CD4-positive, alpha-beta T cell (primary cell): ENCODE results near the gene ANKH. TPM values are rescaled to one million over a fixed set of nuclear protein-coding genes. Genes with fewer than 3 reads are reported as not detected.

ENCODE experiments used
- ATAC-seq: fragments of 200-7000 bp; cut with Tn5 transposase; one replicate; pipeline ENCODE4 v1.10.0; 2022; ENCODE audit warnings: mild to moderate bottlenecking; ENCODE audit not compliant: poor library complexity
- CTCF ChIA-PET: fragments of 350-600 bp; sonication (Branson Sonifier 250); formaldehyde crosslinking; loops from one replicate; lab custom pipeline; 2021; ENCODE audit warnings: antibody characterized with exemption, inconsistent platforms; lab: Charles Lee
- POLR2A ChIA-PET: fragments of 350-600 bp; sonication (Branson Sonifier 250); formaldehyde crosslinking; loops from one replicate; lab custom pipeline; 2021; ENCODE audit warnings: antibody characterized with exemption, inconsistent platforms; lab: Charles Lee
- DNase-seq, 14 experiments: peaks; one replicate each; pipeline ENCODE4 v3.0.0-alpha.2; 2013 to 2020; ENCODE audit warnings: mixed read lengths in 2 of 14
- H3K27ac ChIP-seq, 2 donors: one replicate each; pipeline versions ENCODE4 v1.5.1 to v1.7.0; 2013; ENCODE audit warnings: low read length in 2 of 2, low read depth in 1 of 2, mild to moderate bottlenecking in 1 of 2
- H3K27me3 ChIP-seq, 2 experiments: 1 replicate in 1 of 2; 2 replicates in 1 of 2; pipeline versions ENCODE4 v1.6.1 to v1.7.0; 2013; ENCODE audit warnings: low read length in 2 of 2, control low read depth in 1 of 2, mild to moderate bottlenecking in 1 of 2, moderate library complexity in 1 of 2; ENCODE audit not compliant: insufficient read depth in 2 of 2, control insufficient read depth in 1 of 2
- H3K36me3 ChIP-seq: one replicate; pipeline ENCODE4 v1.6.1; 2013; ENCODE audit warnings: low read length, control low read depth; ENCODE audit not compliant: insufficient read depth
- H3K4me1 ChIP-seq: one replicate; pipeline ENCODE4 v1.6.1; 2013; ENCODE audit warnings: low read length, control low read depth; ENCODE audit not compliant: insufficient read depth
- H3K4me3 ChIP-seq: one replicate; pipeline ENCODE4 v1.5.1; 2013; ENCODE audit warnings: mild to moderate bottlenecking, low read length, moderate library complexity
- H3K9me3 ChIP-seq, 2 experiments: 1 replicate in 1 of 2; 2 replicates in 1 of 2; pipeline versions ENCODE4 v1.6.1 to v1.7.0; 2013; ENCODE audit warnings: low read length in 2 of 2, mild to moderate bottlenecking in 2 of 2, control low read depth in 1 of 2, moderate library complexity in 1 of 2; ENCODE audit not compliant: control insufficient read depth in 1 of 2, insufficient read depth in 1 of 2
- H3K27ac Mint-ChIP-seq: one replicate; pipeline ENCODE4 v1.8.0; 2020; ENCODE audit warnings: mixed read lengths
- H3K27me3 Mint-ChIP-seq: one replicate; pipeline ENCODE4 v1.8.0; 2021; ENCODE audit warnings: mixed read lengths
- H3K36me3 Mint-ChIP-seq: one replicate; pipeline ENCODE4 v1.8.0; 2021; ENCODE audit warnings: low read depth, mixed read lengths
- H3K4me1 Mint-ChIP-seq: one replicate; pipeline ENCODE4 v1.8.0; 2021; ENCODE audit warnings: low read depth, mixed read lengths
- H3K4me3 Mint-ChIP-seq: one replicate; pipeline ENCODE4 v1.8.0; 2020; ENCODE audit warnings: mild to moderate bottlenecking, mixed read lengths
- H3K9me3 Mint-ChIP-seq: one replicate; pipeline ENCODE4 v1.8.0; 2020; ENCODE audit warnings: mixed read lengths
- intact Hi-C, 2 experiments: fragments of 100-400 bp; cut with DNase I in 1 of 2; cut with micrococcal nuclease in 1 of 2; formaldehyde crosslinking; loops; one replicate each; pipeline versions ENCODE4 v1.15.1 to v1.9.0; 2023 to 2025; cut with DNase I, micrococcal nuclease
- total RNA-seq, 174 experiments: library from RNA in 2 of 174; stranded (reverse) in 2 of 174; gene quantifications; one replicate each; pipeline ENCODE4 v1.2.3 and lab custom pipeline; 2021 to 2026
- TF ChIP-seq, protein P1 (sequence below): fragments of 200-600 bp; IDR thresholded peaks from one replicate; pipeline ENCODE4 v1.8.0; 2022; ENCODE audit warnings: antibody characterized with exemption, mild to moderate bottlenecking

Gene ANKH
- total RNA-seq, 2 experiments from 2014 or later: 69.5 to 72.3 TPM

DNA sequence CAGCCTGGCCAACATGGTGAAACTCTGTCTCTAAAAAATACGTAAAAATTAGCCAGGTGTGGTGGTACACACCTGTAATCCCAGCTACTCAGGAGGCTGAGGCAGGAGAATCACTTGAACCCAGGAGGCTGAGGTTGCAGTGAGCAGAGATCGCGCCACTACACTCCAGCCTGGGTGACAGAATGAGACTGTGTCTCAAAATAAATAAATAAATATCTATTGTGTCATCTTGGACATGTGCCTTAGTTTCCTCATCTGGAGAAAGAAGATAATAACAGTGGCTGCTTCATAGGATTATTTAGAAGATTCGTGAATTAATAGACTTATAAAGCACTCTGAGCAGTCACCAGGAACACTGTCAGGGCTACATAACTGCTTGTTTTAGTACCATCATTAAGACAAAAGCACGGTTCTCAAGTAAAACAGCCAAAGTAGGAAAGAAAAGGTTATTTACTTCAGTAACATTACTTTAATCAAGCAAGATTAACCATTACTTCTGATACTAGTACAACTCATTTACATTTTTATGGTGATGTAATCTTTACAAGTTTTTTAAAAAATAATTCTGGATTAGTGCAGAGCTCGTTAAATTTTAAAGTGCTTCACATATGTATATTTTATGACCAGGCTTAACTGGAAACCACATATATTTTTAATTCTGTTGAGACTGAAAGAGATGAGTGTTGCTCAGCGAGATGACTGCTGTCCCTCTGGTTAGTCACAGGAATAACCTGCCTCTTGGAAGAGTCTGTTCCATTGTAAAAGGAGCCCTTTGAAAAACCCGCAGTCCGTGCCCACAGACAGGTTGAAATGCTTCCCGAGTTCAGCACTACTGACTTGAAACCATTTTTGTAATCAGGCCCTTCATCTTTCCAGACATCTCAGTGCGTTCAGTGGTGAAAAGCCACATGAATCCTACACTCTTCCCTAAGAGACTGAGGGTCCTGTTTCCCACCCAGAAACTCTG is 36.7 kb downstream of the ANKH start:
- Mint-ChIP-seq H3K27me3 (no peaks in the 10 kb centered on the region), H3K27ac (no peak overlapping the region), H3K36me3 (peaks cover 32% of the 10 kb centered on the region), H3K4me3 (no peak overlapping the region), H3K4me1 (peaks cover 71% of the 10 kb centered on the region), H3K9me3 (no peaks in the 10 kb centered on the region)
- no peak for DNase-seq
- intact Hi-C loops: no loop called here
- H3K4me3 ChIP-seq: no peak overlapping the region
- TF ChIP-seq, protein P1, sequence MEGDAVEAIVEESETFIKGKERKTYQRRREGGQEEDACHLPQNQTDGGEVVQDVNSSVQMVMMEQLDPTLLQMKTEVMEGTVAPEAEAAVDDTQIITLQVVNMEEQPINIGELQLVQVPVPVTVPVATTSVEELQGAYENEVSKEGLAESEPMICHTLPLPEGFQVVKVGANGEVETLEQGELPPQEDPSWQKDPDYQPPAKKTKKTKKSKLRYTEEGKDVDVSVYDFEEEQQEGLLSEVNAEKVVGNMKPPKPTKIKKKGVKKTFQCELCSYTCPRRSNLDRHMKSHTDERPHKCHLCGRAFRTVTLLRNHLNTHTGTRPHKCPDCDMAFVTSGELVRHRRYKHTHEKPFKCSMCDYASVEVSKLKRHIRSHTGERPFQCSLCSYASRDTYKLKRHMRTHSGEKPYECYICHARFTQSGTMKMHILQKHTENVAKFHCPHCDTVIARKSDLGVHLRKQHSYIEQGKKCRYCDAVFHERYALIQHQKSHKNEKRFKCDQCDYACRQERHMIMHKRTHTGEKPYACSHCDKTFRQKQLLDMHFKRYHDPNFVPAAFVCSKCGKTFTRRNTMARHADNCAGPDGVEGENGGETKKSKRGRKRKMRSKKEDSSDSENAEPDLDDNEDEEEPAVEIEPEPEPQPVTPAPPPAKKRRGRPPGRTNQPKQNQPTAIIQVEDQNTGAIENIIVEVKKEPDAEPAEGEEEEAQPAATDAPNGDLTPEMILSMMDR: no peak
- H3K27me3 ChIP-seq: no peaks in the 10 kb centered on the region
- CTCF ChIA-PET: no interaction called here
- H3K36me3 ChIP-seq: no peaks in the 10 kb centered on the region
- no peak overlapping the region for H3K27ac ChIP-seq
- POLR2A ChIA-PET: no interaction called here
- ATAC-seq: no peak
- peaks cover 7% of the 10 kb centered on the region for H3K4me1 ChIP-seq
- H3K9me3 ChIP-seq: peaks cover 0 to 4% of the 10 kb centered on the region in 2 experiments

DNA sequence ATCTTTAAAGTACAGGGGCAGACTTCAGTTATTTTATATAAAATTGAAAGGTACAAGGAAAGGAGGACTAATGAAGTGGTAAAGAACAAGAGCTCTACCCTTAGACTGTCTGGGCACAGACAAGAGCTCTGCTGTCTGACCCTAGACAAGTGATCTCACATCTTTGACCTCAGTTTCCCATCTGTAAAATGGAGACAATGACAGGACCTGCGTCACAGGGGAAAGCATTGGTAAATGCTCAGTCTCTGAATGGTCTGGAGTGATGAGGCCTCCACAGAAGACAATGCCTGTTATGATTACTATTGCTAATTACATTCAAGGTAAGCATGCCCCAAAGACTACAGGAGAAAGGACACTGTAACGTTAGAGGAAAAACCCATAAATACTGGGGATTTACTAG is 37.5 kb downstream of the ANKH start:
- no peak overlapping the region for H3K27ac Mint-ChIP-seq
- intact Hi-C loops: no loop called here

DNA sequence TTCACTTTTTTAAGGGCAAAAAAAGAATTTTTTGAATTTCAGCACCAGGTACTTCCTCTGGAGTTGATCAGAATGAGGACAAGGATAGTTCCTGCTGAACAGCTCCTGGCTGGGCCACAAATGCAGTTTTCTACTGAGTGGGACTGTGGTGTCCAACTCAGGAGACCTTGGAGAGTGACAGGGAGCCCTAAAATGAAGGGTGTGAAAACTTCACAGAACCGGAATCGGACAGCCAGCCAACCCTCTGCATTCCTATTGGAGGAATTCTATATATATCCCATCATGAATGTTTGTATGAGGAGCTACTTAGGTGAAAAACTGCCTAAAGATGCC is 40.6 kb downstream of the ANKH start:
- CTCF ChIA-PET: interaction anchor here (1.4 kb wide), 1 partner anchor 37 kb away, joined by 4 read pairs; no protein-coding TSS in a partner anchor
- intact Hi-C loops: no loop called here
- no peak overlapping the region for H3K4me3 Mint-ChIP-seq

More for the DNA sequence above, 37.5 kb downstream of the ANKH start:
- TF ChIP-seq, protein P1: no peak
- H3K9me3 ChIP-seq: peaks cover 0 to 4% of the 10 kb centered on the region in 2 experiments
- no peaks in the 10 kb centered on the region for H3K9me3 Mint-ChIP-seq
- ChIA-PET CTCF (no interaction called here), POLR2A (no interaction called here)
- ATAC-seq (no peak), DNase-seq (no peak)
- no peak overlapping the region for H3K4me3 Mint-ChIP-seq
- H3K4me1 Mint-ChIP-seq: peaks cover 71% of the 10 kb centered on the region
- no peaks in the 10 kb centered on the region for H3K36me3 ChIP-seq
- peaks cover 28% of the 10 kb centered on the region for H3K36me3 Mint-ChIP-seq
- H3K4me3 ChIP-seq: no peak overlapping the region
- H3K27me3 Mint-ChIP-seq: no peaks in the 10 kb centered on the region
- H3K27ac ChIP-seq: no peak overlapping the region
- H3K27me3 ChIP-seq: no peaks in the 10 kb centered on the region
- peaks cover 7% of the 10 kb centered on the region for H3K4me1 ChIP-seq

More for the DNA sequence above, 40.6 kb downstream of the ANKH start:
- H3K27me3 Mint-ChIP-seq: no peaks in the 10 kb centered on the region
- Histone ChIP-seq H3K4me1 (peaks cover 15% of the 10 kb centered on the region), H3K27me3 (no peaks in the 10 kb centered on the region), H3K4me3 (no peak overlapping the region), H3K36me3 (peaks cover 5% of the 10 kb centered on the region), H3K9me3 (no peaks in the 10 kb centered on the region), H3K27ac (no peak overlapping the region)
- peak overlapping the region; percentile 27 for H3K27ac Mint-ChIP-seq
- H3K36me3 Mint-ChIP-seq: peaks cover 29% of the 10 kb centered on the region
- peaks cover 83% of the 10 kb centered on the region for H3K4me1 Mint-ChIP-seq
- TF ChIP-seq, protein P1: no peak
- no peaks in the 10 kb centered on the region for H3K9me3 Mint-ChIP-seq
- POLR2A ChIA-PET: no interaction called here
- no peak for ATAC-seq
- DNase-seq: no peak
